Ascending aorta (tissue), 2 donors: ENCODE data around the gene ZFYVE21. TPM values are rescaled to one million over a fixed set of nuclear protein-coding genes. Genes with fewer than 3 reads are reported as not detected.
A peak's percentile ranks its signal among the peaks of the same experiment; 100 is the strongest.

ENCODE experiments used
- DNase-seq, 2 donors: peaks; one replicate each; pipeline ENCODE4 v3.0.0-alpha.2; 2019; ENCODE audit warnings: low spot score in 2 of 2
- H3K27ac ChIP-seq, 2 donors: fragments of 200-600 bp; sonication (generic); one replicate each; pipeline ENCODE4 v1.5.1; 2016 to 2017; ENCODE audit warnings: mild to moderate bottlenecking in 1 of 2
- H3K27me3 ChIP-seq: fragments of 200-600 bp; sonication (generic); one replicate; pipeline ENCODE4 v1.5.1; 2017
- H3K36me3 ChIP-seq, 2 donors: fragments of 200-600 bp; sonication (generic); one replicate each; pipeline ENCODE4 v1.5.1; 2016
- H3K4me1 ChIP-seq, 2 donors: fragments of 200-600 bp; sonication (generic); one replicate each; pipeline ENCODE4 v1.5.1; 2016 to 2017; ENCODE audit warnings: mild to moderate bottlenecking in 1 of 2
- H3K4me3 ChIP-seq, 2 donors: fragments of 200-600 bp; sonication (generic); one replicate each; pipeline ENCODE4 v1.5.1; 2016 to 2017; ENCODE audit warnings: mild to moderate bottlenecking in 1 of 2
- H3K9me3 ChIP-seq, 2 donors: fragments of 200-600 bp; sonication (generic); one replicate each; pipeline ENCODE4 v1.5.1; 2016
- CTCF ChIP-seq, 3 experiments: fragments of 200-600 bp in 2 of 3; fragments of 450-650 bp in 1 of 3; sonication (generic) in 2 of 3; IDR thresholded peaks; one replicate each; pipeline ENCODE4 v1.5.1; 2016 to 2019; ENCODE audit warnings: antibody characterized with exemption in 3 of 3, mild to moderate bottlenecking in 1 of 3, moderate library complexity in 1 of 3
- intact Hi-C: fragments of 100-400 bp; cut with DNase I; formaldehyde crosslinking; loops from one replicate; pipeline ENCODE4 v1.15.1; 2023
- total RNA-seq: library from RNA; depleted of rRNA; stranded (reverse); fragments of >200 nt; gene quantifications from one replicate; pipeline ENCODE4 v1.1.0, GENCODE V29; 2016

Gene ZFYVE21
- total RNA-seq, 1 donor from 2014 or later, result 219 TPM

DNA sequence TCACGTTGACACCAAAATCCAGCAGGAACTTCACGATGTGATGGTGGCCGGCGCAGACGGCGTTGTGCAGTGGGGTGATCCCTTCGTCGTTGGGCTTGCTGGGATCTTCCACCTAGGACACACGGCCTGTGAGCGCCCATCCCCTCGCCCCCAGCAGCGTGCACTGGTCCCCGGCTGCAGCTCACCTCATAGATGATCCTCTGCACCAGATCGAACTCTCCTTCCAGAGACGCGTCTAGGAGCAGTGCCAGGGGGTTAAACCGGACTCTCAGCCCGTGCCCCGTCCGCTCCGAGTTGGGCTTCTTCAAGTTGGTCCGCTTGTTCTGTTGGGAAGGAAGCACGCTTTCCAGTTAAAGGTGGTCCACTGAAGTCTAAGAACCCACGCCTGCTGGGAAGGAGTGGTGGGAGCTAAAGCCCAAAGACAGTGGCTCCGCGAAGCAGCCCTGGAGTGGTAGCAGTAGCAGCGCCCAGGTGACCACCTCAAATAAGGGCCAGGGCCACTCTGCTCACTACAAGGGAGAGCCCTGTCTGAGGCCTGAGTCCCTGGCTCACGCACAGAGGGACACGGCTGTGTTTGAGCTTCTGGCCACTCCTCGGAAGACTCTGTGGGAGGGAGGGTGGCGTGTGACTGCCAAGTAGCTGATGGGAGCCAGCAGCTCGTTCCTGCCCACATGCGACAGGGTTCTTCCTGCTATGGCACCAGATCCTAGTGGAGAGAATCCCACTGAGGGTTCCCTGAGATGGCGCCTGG is 23.3 kb downstream of the ZFYVE21 start:
- intact Hi-C loops, result loop anchor here (5.0 kb wide), 1 partner anchor 167 kb away; no protein-coding TSS in a partner anchor
- H3K9me3 ChIP-seq, result no peaks in the 10 kb centered on the region
- H3K27me3 ChIP-seq, result no peaks in the 10 kb centered on the region
- peaks cover 18 to 20% of the 10 kb centered on the region in 2 donors for H3K36me3 ChIP-seq
- no peak overlapping the region for H3K4me3 ChIP-seq
- DNase-seq, result peak in 1 of 2 donors; percentile 61
- peaks cover 17 to 31% of the 10 kb centered on the region in 2 donors for H3K4me1 ChIP-seq
- no peak for TF ChIP-seq CTCF (IDR thresholded peaks at IDR 0.05)
- peak overlapping the region in 1 of 2 donors; percentile 12 for H3K27ac ChIP-seq

- TF ChIP-seq CTCF (IDR thresholded peaks at IDR 0.05), result no peak
- Histone ChIP-seq H3K27ac (peak overlapping the region in 1 of 2 donors; percentile 12), H3K4me1 (peaks cover 17 to 31% of the 10 kb centered on the region in 2 donors), H3K9me3 (no peaks in the 10 kb centered on the region), H3K36me3 (peaks cover 13 to 14% of the 10 kb centered on the region in 2 donors), H3K27me3 (no peaks in the 10 kb centered on the region), H3K4me3 (no peak overlapping the region)
- DNase-seq, result no peak
- intact Hi-C loops, result loop anchor here (5.0 kb wide), 1 partner anchor 167 kb away; no protein-coding TSS in a partner anchor
Measured at GRCh38 chr14:103739466-103739792, 23.8 kb downstream of the ZFYVE21 start.

DNA sequence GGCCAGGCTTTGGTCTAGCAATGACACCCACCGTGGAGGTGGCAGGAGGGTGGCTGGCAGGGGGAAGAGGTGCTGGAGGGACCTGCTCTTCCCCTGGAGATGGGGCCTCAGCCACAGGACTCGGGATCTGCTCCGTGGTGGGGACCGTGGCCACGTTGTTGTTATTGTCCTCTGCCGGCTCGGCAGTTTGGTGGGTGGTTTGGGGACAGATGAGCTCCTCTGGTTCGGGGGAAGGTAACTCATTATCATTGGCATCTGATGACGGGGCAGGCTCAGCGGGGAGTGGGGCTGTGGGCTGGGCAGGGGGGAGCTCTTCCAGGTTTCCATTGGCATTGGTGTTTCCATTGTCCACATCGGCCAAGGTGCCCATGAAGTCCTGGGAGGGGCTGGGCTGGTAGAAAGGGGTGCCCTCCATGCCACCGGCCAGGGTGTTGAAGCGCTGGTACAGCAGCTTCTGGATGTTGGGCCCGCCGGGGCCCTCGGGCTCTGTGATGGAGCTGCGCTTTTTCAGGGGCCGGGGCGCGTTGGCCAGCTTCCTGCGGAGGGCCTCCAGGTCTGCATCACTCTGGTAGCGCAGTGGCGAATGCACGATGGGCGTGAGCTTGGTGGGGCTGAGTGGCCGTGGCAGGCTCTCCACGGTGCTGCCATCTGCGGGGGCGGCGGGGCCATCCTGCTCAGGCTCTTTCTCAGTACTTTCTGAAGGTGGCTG is 24.3 kb downstream of the ZFYVE21 start:
- peak in 1 of 2 donors; percentile 56 for DNase-seq
- no peaks in the 10 kb centered on the region for H3K9me3 ChIP-seq
- H3K4me1 ChIP-seq, result peaks cover 17 to 29% of the 10 kb centered on the region in 2 donors
- H3K27me3 ChIP-seq, result no peaks in the 10 kb centered on the region
- intact Hi-C loops, result loop anchor here (5.0 kb wide), 1 partner anchor 168 kb away; no protein-coding TSS in a partner anchor
- H3K4me3 ChIP-seq, result no peak overlapping the region
- H3K27ac ChIP-seq, result no peak overlapping the region
- TF ChIP-seq CTCF (IDR thresholded peaks at IDR 0.05), result no peak
- peaks cover 10 to 15% of the 10 kb centered on the region in 2 donors for H3K36me3 ChIP-seq

DNA sequence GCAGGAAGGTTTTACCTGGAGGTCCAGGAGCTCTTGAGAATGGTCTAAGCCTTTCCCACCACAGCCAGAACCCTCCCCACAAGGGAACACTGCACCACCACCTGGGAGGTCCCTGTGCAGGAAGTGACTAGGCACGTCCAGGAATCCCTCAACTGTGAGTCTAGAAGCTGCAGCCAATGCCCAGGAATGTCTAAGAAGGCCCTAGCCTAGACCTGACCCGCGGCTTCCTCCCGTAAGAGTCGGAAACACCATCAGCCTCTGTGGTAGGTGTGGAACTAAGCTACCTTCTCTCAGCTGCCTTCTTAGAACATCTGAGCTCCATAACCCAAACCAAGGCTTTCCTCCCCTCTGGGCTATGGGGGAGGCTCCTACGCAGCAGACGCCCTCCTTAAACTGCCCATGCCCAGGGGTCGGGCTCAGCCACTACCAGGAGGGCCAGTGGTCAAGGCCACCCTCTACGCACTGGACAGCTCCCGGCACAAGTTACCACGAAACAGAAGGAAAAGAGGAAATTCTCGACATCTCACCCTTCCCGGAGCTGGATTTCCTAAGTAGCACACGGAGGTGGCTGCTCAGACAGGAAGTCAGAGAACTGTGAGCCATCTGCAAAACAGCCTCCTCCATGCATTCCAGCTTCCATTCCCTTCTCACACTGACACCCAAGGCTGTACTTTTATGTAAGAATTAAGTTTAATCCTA is 25.5 kb downstream of the ZFYVE21 start:
- peaks cover 11 to 17% of the 10 kb centered on the region in 2 donors for H3K4me1 ChIP-seq

More for the DNA sequence above, 25.5 kb downstream of the ZFYVE21 start:
- H3K27ac ChIP-seq, result no peak overlapping the region
- intact Hi-C loops, result no loop called here
- no peaks in the 10 kb centered on the region for H3K9me3 ChIP-seq
- no peak overlapping the region for H3K4me3 ChIP-seq
- H3K27me3 ChIP-seq, result no peaks in the 10 kb centered on the region
- peaks cover 10 to 19% of the 10 kb centered on the region in 2 donors for H3K36me3 ChIP-seq
- peak in 1 of 2 donors; percentile 56 for DNase-seq
- no peak for TF ChIP-seq CTCF (IDR thresholded peaks at IDR 0.05)
